ENCODE measurements around the gene ZFAND4.

- TF ChIP-seq TOX (CRISPR knock-in tag; IDR thresholded peaks at IDR 0.05; ENCODE audit: borderline replicate concordance) (no peak), CREB5 (CRISPR knock-in tag; IDR thresholded peaks at IDR 0.05; ENCODE audit: low read depth) (no peak), PATZ1 (CRISPR knock-in tag; IDR thresholded peaks at IDR 0.05; ENCODE audit: borderline replicate concordance) (no peak), ZC3H10 (CRISPR knock-in tag; IDR thresholded peaks at IDR 0.05) (no peak), ZFP3 (CRISPR knock-in tag; IDR thresholded peaks at IDR 0.05) (no peak), GLIS3 (CRISPR knock-in tag; IDR thresholded peaks at IDR 0.05) (no peak), RARB (CRISPR knock-in tag; IDR thresholded peaks at IDR 0.05) (no peak), CSDC2 (CRISPR knock-in tag; IDR thresholded peaks at IDR 0.05) (no peak), TCF4 (CRISPR knock-in tag; IDR thresholded peaks at IDR 0.05; ENCODE audit: borderline replicate concordance) (no peak), ARNTL (CRISPR knock-in tag; IDR thresholded peaks at IDR 0.05; ENCODE audit: borderline replicate concordance, low read depth) (no peak), ISL1 (CRISPR knock-in tag; IDR thresholded peaks at IDR 0.05) (no peak), ESRRG (CRISPR knock-in tag; IDR thresholded peaks at IDR 0.05) (no peak)
- TF ChIP-seq, protein P1, sequence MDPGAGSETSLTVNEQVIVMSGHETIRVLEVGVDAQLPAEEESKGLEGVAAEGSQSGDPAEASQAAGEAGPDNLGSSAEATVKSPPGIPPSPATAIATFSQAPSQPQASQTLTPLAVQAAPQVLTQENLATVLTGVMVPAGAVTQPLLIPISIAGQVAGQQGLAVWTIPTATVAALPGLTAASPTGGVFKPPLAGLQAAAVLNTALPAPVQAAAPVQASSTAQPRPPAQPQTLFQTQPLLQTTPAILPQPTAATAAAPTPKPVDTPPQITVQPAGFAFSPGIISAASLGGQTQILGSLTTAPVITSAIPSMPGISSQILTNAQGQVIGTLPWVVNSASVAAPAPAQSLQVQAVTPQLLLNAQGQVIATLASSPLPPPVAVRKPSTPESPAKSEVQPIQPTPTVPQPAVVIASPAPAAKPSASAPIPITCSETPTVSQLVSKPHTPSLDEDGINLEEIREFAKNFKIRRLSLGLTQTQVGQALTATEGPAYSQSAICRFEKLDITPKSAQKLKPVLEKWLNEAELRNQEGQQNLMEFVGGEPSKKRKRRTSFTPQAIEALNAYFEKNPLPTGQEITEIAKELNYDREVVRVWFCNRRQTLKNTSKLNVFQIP (CRISPR knock-in tag; IDR thresholded peaks at IDR 0.05; ENCODE audit: borderline replicate concordance, low read depth) = no peak
Observed at GRCh38 chr10:45566415-45566814, 106.2 kb downstream of the ZFAND4 start.
